PC-3 (cell line): ENCODE measurements around the gene MELTF. TPM values are rescaled to one million over a fixed set of nuclear protein-coding genes. Genes with fewer than 3 reads are reported as not detected.
"Not testable (repeated sequence)": the region's sequence is repeated elsewhere in the genome, so short reads cannot be mapped to it uniquely, and the experiment has no call there.

Source experiments
- ATAC-seq: fragments of 200-7000 bp; cut with Tn5 transposase; 2 replicates; pipeline ENCODE4 v1.9.1; 2020; ENCODE audit warnings: mild to moderate bottlenecking, moderate library complexity
- BruUV-seq: library from RNA; stranded (reverse); fragments of 400-500 nt; replicated peaks from 2 replicates; lab custom pipeline; 2021; lab: Mats Ljungman, UMichigan
- CTCF ChIA-PET: fragments of 300-600 bp; sonication (Branson Sonifier 250); formaldehyde crosslinking; loops from one replicate; lab custom pipeline; 2022; ENCODE audit warnings: antibody characterized with exemption; lab: Charles Lee
- POLR2A ChIA-PET: fragments of 300-600 bp; sonication (Branson Sonifier 250); formaldehyde crosslinking; loops from one replicate; lab custom pipeline; 2022; ENCODE audit warnings: antibody characterized with exemption; ENCODE audit not compliant: unreplicated experiment; lab: Charles Lee
- DNase-seq: peaks from one replicate; pipeline ENCODE4 v3.0.0-alpha.2; 2015
- H2AFZ ChIP-seq: fragments of 300-600 bp; sonication (generic); 2 replicates; pipeline ENCODE4 v1.6.0; 2016; ENCODE audit warnings: antibody characterized with exemption, low read length
- H3F3A ChIP-seq: fragments of 300-600 bp; sonication (generic); one replicate; pipeline ENCODE4 v1.6.0; 2017; ENCODE audit warnings: antibody characterized with exemption, low read length, control low read depth, mild to moderate bottlenecking; ENCODE audit not compliant: unreplicated experiment
- H3K27ac ChIP-seq: fragments of 300-600 bp; sonication (generic); 2 replicates; pipeline ENCODE4 v1.5.1; 2016; ENCODE audit warnings: mild to moderate bottlenecking, low read length
- H3K27me3 ChIP-seq: fragments of 300-600 bp; sonication (generic); 2 replicates; pipeline ENCODE4 v1.6.1; 2016; ENCODE audit warnings: low read length, mixed read lengths
- H3K36me3 ChIP-seq: fragments of 300-600 bp; sonication (generic); 2 replicates; pipeline ENCODE4 v1.6.1; 2016; ENCODE audit warnings: low read depth, mixed run types, low read length, mixed read lengths
- H3K4me1 ChIP-seq: fragments of 300-600 bp; sonication (generic); 2 replicates; pipeline ENCODE4 v1.5.1; 2016; ENCODE audit warnings: low read length; ENCODE audit not compliant: insufficient read depth
- H3K4me2 ChIP-seq: fragments of 300-600 bp; sonication (generic); 2 replicates; pipeline ENCODE4 v1.6.0; 2016; ENCODE audit warnings: low read length
- H3K4me3 ChIP-seq: fragments of 300-600 bp; sonication (generic); 2 replicates; pipeline ENCODE4 v1.5.1; 2016; ENCODE audit warnings: mild to moderate bottlenecking, low read length, mixed read lengths
- H3K79me2 ChIP-seq: fragments of 300-600 bp; sonication (generic); 2 replicates; pipeline ENCODE4 v1.6.1; 2017; ENCODE audit warnings: low read length, mixed read lengths
- H3K9ac ChIP-seq: fragments of 300-600 bp; sonication (generic); 2 replicates; pipeline ENCODE4 v1.6.0; 2016; ENCODE audit warnings: mild to moderate bottlenecking, low read length
- H3K9me2 ChIP-seq: fragments of 300-600 bp; sonication (generic); replicated peaks from 2 replicates; pipeline ENCODE4 v1.6.1; 2016; ENCODE audit warnings: mixed run types, low read length, mixed read lengths
- H3K9me3 ChIP-seq: fragments of 300-600 bp; sonication (generic); 2 replicates; pipeline ENCODE4 v1.6.1; 2016; ENCODE audit warnings: low read length, mixed read lengths
- H4K20me1 ChIP-seq: fragments of 300-600 bp; sonication (generic); 2 replicates; pipeline ENCODE4 v1.6.1; 2016; ENCODE audit warnings: low read length, mixed read lengths
- CTCF ChIP-seq: fragments of 300-600 bp; sonication (generic); conservative IDR thresholded peaks from 2 replicates; pipeline ENCODE4 v1.5.1; 2017; ENCODE audit warnings: antibody characterized with exemption, low read depth, mild to moderate bottlenecking, low read length
- EZH2 ChIP-seq: fragments of 300-600 bp; sonication (generic); IDR thresholded peaks from one replicate; pipeline ENCODE4 v1.6.1; 2017; ENCODE audit warnings: antibody characterized with exemption, mild to moderate bottlenecking, low read length; ENCODE audit not compliant: unreplicated experiment
- EZH2phosphoT487 ChIP-seq: fragments of 300-600 bp; sonication (generic); IDR thresholded peaks from 2 replicates; pipeline ENCODE4 v1.6.1; 2018; ENCODE audit warnings: mild to moderate bottlenecking, antibody characterized with exemption, low read length, borderline replicate concordance
- intact Hi-C: fragments of 100-400 bp; cut with micrococcal nuclease; formaldehyde crosslinking; loops from 2 replicates; pipeline ENCODE4 v1.9.0; 2023
- total RNA-seq: library from RNA; depleted of rRNA; stranded (reverse); fragments of >200 nt; gene quantifications from 2 replicates; pipeline ENCODE4 v1.2.3, GENCODE V29; 2014

Gene MELTF
- total RNA-seq, 1 experiment from 2014 or later, result 40.6 TPM

DNA sequence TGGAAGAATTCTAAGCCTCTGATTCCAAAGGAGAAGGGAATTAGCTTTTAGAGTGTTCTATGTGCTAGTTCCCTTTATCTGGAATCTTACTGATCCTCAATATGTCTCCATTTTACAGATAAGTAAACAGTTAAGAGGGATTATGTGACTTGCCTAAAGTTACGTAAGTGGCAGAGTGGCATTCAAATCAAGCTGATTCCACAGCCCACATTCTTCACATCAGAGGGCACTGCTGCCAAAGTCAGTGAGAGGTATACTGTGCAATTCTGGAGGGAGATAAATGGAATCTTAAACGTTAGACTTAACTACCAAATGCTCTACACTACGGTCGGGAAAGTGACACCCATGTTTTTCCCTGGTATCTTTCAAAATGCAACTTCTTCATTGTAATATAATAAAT, 11.0 kb upstream of the MELTF start:
- H3F3A ChIP-seq, result no peaks in the 10 kb centered on the region
- peaks cover 13% of the 10 kb centered on the region for H3K4me1 ChIP-seq
- no peak overlapping the region for H3K9ac ChIP-seq
- ChIA-PET POLR2A (no interaction called here), CTCF (interaction anchor here (0.6 to 0.7 kb wide), 2 partner anchors 559 to 679 kb away, joined by 3 to 7 read pairs; no protein-coding TSS in a partner anchor)
- no peaks in the 10 kb centered on the region for H4K20me1 ChIP-seq
- H3K79me2 ChIP-seq, result no peaks in the 10 kb centered on the region
- H3K4me2 ChIP-seq, result no peak overlapping the region
- BruUV-seq, result no TSS peak
- H2AFZ ChIP-seq, result no peak overlapping the region
- H3K4me3 ChIP-seq, result no peak overlapping the region
- peaks cover 14% of the 10 kb centered on the region for H3K36me3 ChIP-seq
- no peaks in the 10 kb centered on the region for H3K27me3 ChIP-seq
- no peaks in the 10 kb centered on the region for H3K9me3 ChIP-seq
- H3K9me2 ChIP-seq, result no peaks in the 10 kb centered on the region
- ATAC-seq (no peak), DNase-seq (no peak)
- no peak overlapping the region for H3K27ac ChIP-seq
- intact Hi-C loops, result no loop called here
- TF ChIP-seq EZH2phosphoT487, result no peak
- no peak for TF ChIP-seq EZH2
- no peak for TF ChIP-seq CTCF

DNA sequence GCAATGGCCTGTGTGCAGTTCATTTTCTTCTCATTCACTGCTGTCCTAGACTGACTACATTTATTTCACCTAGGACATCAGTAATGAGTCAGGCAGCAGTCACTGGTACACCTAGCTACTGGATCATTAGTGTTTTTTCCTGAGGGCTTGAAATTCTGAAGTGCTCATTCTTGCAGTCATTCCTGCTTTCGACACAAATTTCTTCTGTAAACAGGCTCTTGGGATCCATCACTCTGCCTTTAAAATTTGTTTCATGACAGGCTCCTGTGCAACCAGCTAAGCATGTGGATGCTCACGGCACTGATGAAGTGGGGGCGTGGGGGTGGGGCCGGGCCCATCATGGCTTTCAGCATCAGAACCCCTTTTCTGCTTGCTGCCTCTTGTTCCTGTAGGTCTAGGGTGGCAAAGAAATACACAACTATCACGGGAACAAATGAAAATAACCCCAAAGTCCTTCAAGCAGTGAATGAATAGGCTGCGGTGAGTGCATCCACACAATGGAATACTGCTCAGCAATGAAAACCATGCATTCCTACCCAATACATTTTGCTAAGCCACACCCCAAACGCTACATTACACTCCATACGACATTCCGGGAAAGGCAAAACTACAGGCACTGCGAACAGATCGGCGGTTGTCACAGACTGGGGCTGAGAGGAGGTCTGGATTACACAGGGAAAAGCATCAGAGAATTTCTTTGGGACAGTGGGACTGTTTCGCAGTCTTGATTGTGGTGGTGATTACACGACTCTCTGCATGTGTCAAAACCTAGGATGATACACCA, 9.3 kb upstream of the MELTF start:
- Histone ChIP-seq H3K9me2 (no peaks in the 10 kb centered on the region), H2AFZ (no peak overlapping the region), H3K9me3 (no peaks in the 10 kb centered on the region), H3K79me2 (no peaks in the 10 kb centered on the region), H3K9ac (no peak overlapping the region), H3K27me3 (no peaks in the 10 kb centered on the region), H4K20me1 (no peaks in the 10 kb centered on the region), H3K4me2 (no peak overlapping the region), H3K36me3 (peaks cover 4% of the 10 kb centered on the region), H3F3A (no peaks in the 10 kb centered on the region), H3K27ac (no peak overlapping the region), H3K4me3 (no peak overlapping the region), H3K4me1 (peaks cover 13% of the 10 kb centered on the region)
- no peak for TF ChIP-seq EZH2
- TF ChIP-seq EZH2phosphoT487, result no peak
- no peak for TF ChIP-seq CTCF
- ChIA-PET CTCF (no interaction called here), POLR2A (no interaction called here)
- ATAC-seq (peak; percentile 75), DNase-seq (peak; percentile 73)
- BruUV-seq, result no TSS peak
- intact Hi-C loops, result no loop called here

GRCh38 chr3:197035577-197035976, 6.0 kb upstream of the MELTF start:
- DNase-seq (no peak), ATAC-seq (no peak)
- Histone ChIP-seq H2AFZ (no peak overlapping the region), H3K36me3 (no peaks in the 10 kb centered on the region), H3K79me2 (no peaks in the 10 kb centered on the region), H3K27ac (no peak overlapping the region), H3K9me3 (no peaks in the 10 kb centered on the region), H3K27me3 (no peaks in the 10 kb centered on the region), H3K4me1 (peaks cover 27% of the 10 kb centered on the region), H4K20me1 (no peaks in the 10 kb centered on the region), H3K4me3 (no peak overlapping the region), H3F3A (no peaks in the 10 kb centered on the region), H3K9me2 (no peaks in the 10 kb centered on the region), H3K4me2 (no peak overlapping the region), H3K9ac (no peak overlapping the region)
- TF ChIP-seq EZH2, result no peak
- no peak for TF ChIP-seq EZH2phosphoT487
- TF ChIP-seq CTCF, result no peak
- BruUV-seq, result no TSS peak
- CTCF ChIA-PET, result no interaction called here
- POLR2A ChIA-PET, result no interaction called here
- intact Hi-C loops, result no loop called here

DNA sequence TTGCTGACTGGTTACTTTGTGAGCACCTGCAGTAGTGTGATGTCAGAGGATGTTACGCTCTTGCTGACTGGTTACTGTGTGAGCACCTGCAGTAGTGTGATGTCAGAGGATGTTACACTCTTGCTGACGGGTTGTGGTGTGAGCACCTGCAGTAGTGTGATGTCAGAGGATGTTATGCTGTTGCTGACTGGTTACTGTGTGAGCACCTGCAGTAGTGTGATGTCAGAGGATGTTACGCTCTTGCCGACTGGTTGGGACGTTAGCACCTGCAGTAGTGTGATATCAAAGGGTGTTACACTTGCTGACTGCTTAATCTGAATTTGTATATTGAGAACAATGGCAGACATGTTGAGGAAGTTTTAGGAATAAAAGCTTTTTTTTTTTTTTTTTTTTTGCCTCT, 5.2 kb upstream of the MELTF start:
- H3K36me3 ChIP-seq, H3K27me3 ChIP-seq, POLR2A ChIA-PET, H3K4me3 ChIP-seq, H3K27ac ChIP-seq, H3K79me2 ChIP-seq, H2AFZ ChIP-seq, H3F3A ChIP-seq, ATAC-seq, DNase-seq, H4K20me1 ChIP-seq, H3K4me2 ChIP-seq, H3K9me2 ChIP-seq, H3K9ac ChIP-seq, intact Hi-C loops, H3K9me3 ChIP-seq: not testable (repeated sequence)
- peaks cover 28% of the 10 kb centered on the region for H3K4me1 ChIP-seq
- TSS peak; percentile 5 for BruUV-seq
- CTCF ChIA-PET, result interaction anchor here (0.6 kb wide), 2 partner anchors 59 to 136 kb away, joined by 6 to 8 read pairs; no protein-coding TSS in a partner anchor
